ENCODE measurements around the gene PCDHA8.
"Not testable (repeated sequence)": the region's sequence is repeated elsewhere in the genome, so short reads cannot be mapped to it uniquely, and the experiment has no call there.

PCDHA8 gene

DNA sequence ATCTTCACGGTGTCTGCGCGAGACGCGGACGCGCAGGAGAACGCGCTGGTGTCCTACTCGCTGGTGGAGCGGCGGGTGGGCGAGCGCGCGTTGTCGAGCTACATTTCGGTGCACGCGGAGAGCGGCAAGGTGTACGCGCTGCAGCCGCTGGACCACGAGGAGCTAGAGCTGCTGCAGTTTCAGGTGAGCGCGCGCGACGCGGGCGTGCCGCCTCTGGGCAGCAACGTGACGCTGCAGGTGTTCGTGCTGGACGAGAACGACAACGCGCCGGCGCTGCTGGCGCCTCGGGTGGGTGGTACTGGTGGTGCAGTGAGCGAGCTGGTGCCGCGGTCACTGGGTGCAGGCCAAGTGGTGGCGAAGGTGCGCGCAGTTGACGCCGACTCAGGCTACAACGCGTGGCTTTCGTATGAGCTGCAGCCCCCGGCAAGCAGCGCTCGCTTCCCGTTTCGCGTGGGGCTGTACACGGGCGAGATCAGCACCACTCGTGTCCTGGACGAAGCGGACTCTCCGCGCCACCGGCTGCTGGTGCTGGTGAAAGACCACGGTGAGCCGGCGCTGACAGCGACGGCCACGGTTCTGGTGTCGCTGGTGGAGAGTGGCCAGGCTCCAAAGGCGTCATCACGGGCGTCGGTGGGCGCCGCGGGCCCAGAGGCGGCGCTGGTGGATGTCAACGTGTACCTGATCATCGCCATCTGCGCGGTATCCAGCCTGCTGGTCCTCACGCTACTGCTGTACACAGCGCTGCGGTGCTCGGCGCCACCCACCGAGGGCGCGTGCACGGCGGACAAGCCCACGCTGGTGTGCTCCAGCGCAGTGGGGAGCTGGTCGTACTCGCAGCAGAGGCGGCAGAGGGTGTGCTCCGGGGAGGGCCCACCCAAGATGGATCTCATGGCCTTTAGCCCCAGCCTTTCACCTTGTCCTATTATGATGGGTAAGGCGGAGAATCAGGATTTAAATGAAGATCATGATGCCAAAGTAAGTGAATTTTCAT is 11.2 kb upstream of the PCDHA8 start:
- H3K36me3 ChIP-seq (ENCODE audit: control insufficient read depth, insufficient read depth, low read length); H3K4me1 ChIP-seq (ENCODE audit: control insufficient read depth, insufficient read depth, low read length, poor library complexity, severe bottlenecking); H3K27ac ChIP-seq (ENCODE audit: low read depth, low read length, severe bottlenecking); H3K9me3 ChIP-seq (ENCODE audit: control insufficient read depth, low read length); H3K4me3 ChIP-seq (ENCODE audit: extremely low read depth, insufficient read depth, low read length, poor library complexity, severe bottlenecking): not testable (repeated sequence)
- 97 to 98% methylated on average over 70 to 89 of the region's 106 CpGs for WGBS, 2 experiments (ENCODE audit: insufficient coverage in 2 of 2)

DNA sequence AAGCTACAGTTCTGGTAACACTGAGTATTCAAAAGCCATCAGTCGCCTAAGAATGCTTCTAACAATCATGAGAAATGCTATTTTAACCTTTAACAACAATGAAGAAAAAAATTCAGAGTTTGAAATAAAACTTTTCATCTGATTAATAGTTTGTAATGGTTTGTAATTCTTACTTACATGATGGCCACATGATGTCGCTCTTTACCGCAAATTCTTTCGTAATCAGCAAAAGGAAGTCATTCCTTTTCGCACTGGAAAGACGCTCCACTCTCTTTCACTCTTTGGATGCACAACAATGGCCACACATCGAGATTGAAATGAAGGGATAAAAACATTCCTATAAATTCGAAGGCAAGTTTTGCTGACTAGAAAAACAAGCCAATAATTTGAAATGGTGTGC is 7.0 kb upstream of the PCDHA8 start, which contains the start of gene PCDHA7:
Gene PCDHA7, plus strand, starts transcription at position 277 of the 400 bp plus-strand sequence. Its CDS starts 115 bp downstream, at position 392.
- no peaks in the 10 kb centered on the region for H3K4me1 ChIP-seq (ENCODE audit: control insufficient read depth, insufficient read depth, low read length, poor library complexity, severe bottlenecking)
- no peaks in the 10 kb centered on the region for H3K36me3 ChIP-seq (ENCODE audit: control insufficient read depth, insufficient read depth, low read length)
- no peak within 1 kb of the TSS for H3K27ac ChIP-seq (ENCODE audit: low read depth, low read length, severe bottlenecking)
- 89 to 100% methylated on average over 3 to 7 of the region's 8 CpGs for WGBS, 2 experiments (ENCODE audit: insufficient coverage in 2 of 2)
- H3K4me3 ChIP-seq (ENCODE audit: extremely low read depth, insufficient read depth, low read length, poor library complexity, severe bottlenecking) = no peak within 1 kb of the TSS
- H3K9me3 ChIP-seq (ENCODE audit: control insufficient read depth, low read length) = peaks cover 6% of the 10 kb centered on the region

DNA sequence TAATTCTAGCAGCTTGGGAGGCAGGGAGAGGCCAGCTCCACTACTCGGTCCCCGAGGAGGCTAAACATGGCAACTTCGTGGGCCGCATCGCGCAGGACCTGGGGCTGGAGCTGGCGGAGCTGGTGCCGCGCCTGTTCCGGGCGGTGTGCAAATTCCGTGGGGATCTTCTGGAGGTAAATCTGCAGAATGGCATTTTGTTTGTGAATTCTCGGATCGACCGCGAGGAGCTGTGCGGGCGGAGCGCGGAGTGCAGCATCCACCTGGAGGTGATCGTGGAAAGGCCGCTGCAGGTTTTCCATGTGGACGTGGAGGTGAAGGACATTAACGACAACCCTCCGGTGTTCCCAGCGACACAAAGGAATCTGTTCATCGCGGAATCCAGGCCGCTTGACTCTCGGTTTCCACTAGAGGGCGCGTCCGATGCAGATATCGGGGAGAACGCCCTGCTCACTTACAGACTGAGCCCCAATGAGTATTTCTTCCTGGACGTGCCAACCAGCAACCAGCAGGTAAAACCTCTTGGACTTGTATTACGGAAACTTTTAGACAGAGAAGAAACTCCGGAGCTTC is 6.5 kb upstream of the PCDHA8 start:
- WGBS, 2 experiments (ENCODE audit: insufficient coverage in 2 of 2) = 92 to 99% methylated on average over 7 to 23 of the region's 38 CpGs
- H3K4me1 ChIP-seq (ENCODE audit: control insufficient read depth, insufficient read depth, low read length, poor library complexity, severe bottlenecking); H3K27ac ChIP-seq (ENCODE audit: low read depth, low read length, severe bottlenecking); H3K4me3 ChIP-seq (ENCODE audit: extremely low read depth, insufficient read depth, low read length, poor library complexity, severe bottlenecking); H3K36me3 ChIP-seq (ENCODE audit: control insufficient read depth, insufficient read depth, low read length); H3K9me3 ChIP-seq (ENCODE audit: control insufficient read depth, low read length): not testable (repeated sequence)

DNA sequence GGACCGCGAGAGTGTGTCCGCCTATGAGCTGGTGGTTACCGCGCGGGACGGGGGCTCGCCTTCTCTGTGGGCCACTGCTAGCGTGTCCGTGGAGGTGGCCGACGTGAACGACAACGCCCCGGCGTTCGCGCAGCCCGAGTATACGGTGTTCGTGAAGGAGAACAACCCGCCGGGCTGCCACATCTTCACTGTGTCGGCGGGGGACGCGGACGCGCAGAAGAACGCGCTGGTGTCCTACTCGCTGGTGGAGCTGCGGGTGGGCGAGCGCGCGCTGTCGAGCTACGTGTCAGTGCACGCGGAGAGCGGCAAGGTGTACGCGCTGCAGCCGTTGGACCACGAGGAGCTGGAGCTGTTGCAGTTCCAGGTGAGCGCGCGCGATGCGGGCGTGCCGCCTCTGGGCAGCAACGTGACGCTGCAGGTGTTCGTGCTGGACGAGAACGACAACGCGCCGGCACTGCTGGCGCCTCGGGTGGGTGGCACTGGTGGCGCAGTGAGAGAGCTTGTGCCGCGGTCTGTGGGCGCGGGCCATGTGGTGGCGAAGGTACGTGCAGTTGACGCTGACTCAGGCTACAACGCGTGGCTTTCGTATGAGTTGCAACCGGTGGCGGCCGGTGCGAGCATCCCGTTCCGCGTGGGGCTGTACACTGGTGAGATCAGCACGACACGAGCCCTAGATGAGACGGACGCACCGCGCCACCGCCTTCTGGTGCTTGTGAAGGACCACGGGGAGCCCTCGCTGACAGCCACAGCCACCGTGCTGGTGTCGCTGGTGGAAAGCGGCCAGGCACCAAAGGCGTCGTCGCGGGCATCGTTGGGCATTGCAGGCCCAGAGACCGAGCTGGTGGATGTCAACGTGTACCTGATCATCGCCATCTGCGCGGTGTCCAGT is 5.1 kb upstream of the PCDHA8 start:
- WGBS, 2 experiments (ENCODE audit: insufficient coverage in 2 of 2) = 96 to 97% methylated on average over 75 to 103 of the region's 103 CpGs
- H3K9me3 ChIP-seq (ENCODE audit: control insufficient read depth, low read length) = peaks cover 6% of the 10 kb centered on the region
- H3K4me1 ChIP-seq (ENCODE audit: control insufficient read depth, insufficient read depth, low read length, poor library complexity, severe bottlenecking) = no peaks in the 10 kb centered on the region
- no peak overlapping the region for H3K4me3 ChIP-seq (ENCODE audit: extremely low read depth, insufficient read depth, low read length, poor library complexity, severe bottlenecking)
- no peaks in the 10 kb centered on the region for H3K36me3 ChIP-seq (ENCODE audit: control insufficient read depth, insufficient read depth, low read length)
- H3K27ac ChIP-seq (ENCODE audit: low read depth, low read length, severe bottlenecking) = no peak overlapping the region

DNA sequence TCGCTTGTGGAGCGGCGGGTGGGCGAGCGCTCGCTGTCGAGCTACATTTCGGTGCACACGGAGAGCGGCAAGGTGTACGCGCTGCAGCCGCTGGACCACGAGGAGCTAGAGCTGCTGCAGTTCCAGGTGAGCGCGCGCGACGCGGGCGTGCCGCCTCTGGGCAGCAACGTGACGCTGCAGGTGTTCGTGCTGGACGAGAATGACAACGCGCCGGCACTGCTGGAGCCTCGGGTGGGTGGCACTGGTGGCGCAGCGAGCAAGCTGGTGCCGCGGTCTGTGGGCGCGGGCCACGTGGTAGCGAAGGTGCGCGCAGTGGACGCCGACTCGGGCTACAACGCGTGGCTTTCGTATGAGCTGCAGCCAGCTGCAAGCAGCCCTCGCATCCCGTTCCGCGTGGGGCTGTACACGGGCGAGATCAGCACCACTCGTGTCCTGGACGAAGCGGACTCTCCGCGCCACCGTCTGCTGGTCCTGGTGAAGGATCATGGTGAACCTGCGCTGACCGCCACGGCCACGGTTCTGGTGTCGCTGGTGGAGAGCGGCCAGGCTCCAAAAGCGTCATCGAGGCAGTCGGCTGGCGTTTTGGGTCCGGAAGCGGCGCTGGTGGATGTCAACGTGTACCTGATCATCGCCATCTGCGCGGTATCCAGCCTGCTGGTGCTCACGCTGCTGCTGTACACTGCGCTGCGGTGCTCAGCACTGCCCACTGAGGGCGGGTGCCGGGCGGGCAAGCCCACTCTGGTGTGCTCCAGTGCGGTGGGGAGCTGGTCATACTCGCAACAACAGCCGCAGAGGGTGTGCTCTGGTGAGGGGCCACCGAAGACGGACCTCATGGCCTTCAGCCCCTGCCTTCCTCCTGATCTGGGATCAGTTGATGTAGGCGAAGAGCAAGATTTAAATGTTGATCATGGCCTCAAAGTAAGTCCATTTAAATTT is 2.1 kb downstream of the PCDHA8 start:
- Histone ChIP-seq H3K4me3 (ENCODE audit: extremely low read depth, insufficient read depth, low read length, poor library complexity, severe bottlenecking) (no peak overlapping the region), H3K4me1 (ENCODE audit: control insufficient read depth, insufficient read depth, low read length, poor library complexity, severe bottlenecking) (no peaks in the 10 kb centered on the region), H3K9me3 (ENCODE audit: control insufficient read depth, low read length) (no peaks in the 10 kb centered on the region), H3K27ac (ENCODE audit: low read depth, low read length, severe bottlenecking) (no peak overlapping the region), H3K36me3 (ENCODE audit: control insufficient read depth, insufficient read depth, low read length) (no peaks in the 10 kb centered on the region)
- WGBS, 2 experiments (ENCODE audit: insufficient coverage in 2 of 2) = 95 to 96% methylated on average over 78 to 83 of the region's 87 CpGs

DNA sequence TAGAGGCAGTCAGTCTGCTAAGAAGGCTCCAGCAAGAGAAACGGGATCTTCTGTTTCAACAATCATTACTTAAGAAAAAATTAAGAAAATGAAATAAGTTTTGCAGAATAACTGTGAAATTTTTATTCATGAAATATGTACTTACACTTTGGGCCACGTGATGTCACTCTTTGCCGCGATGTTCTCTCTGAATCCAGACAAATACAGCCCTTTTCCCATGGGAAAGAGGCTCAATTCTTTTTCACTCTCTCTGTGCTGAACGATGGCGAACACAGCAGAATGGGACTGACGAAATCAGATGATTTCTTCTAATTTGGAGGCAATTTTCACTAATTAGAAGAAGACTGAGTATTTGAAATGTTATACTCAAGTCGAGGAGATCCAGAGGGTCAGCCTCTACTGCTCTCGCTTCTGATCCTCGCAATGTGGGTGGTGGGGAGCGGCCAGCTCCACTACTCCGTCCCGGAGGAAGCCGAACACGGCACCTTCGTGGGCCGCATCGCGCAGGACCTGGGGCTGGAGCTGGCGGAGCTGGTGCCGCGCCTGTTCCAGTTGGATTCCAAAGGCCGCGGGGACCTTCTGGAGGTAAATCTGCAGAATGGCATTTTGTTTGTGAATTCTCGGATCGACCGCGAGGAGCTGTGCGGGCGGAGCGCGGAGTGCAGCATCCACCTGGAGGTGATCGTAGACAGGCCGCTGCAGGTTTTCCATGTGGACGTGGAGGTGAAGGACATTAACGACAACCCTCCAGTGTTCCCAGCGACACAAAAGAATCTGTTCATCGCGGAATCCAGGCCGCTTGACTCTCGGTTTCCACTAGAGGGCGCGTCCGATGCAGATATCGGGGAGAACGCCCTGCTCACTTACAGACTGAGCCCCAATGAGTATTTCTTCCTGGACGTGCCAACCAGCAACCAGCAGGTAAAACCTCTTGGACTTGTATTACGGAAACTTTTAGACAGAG is 7.4 kb downstream of the PCDHA8 start, which contains the start of gene PCDHA9:
Gene PCDHA9, plus strand, starts transcription at position 244 of the 964 bp plus-strand sequence. Its CDS starts 114 bp downstream, at position 358.
- 89 to 95% methylated on average over 21 to 27 of the region's 48 CpGs for WGBS, 2 experiments (ENCODE audit: insufficient coverage in 2 of 2)
- H3K9me3 ChIP-seq (ENCODE audit: control insufficient read depth, low read length); H3K27ac ChIP-seq (ENCODE audit: low read depth, low read length, severe bottlenecking); H3K4me1 ChIP-seq (ENCODE audit: control insufficient read depth, insufficient read depth, low read length, poor library complexity, severe bottlenecking); H3K36me3 ChIP-seq (ENCODE audit: control insufficient read depth, insufficient read depth, low read length); H3K4me3 ChIP-seq (ENCODE audit: extremely low read depth, insufficient read depth, low read length, poor library complexity, severe bottlenecking): not testable (repeated sequence)

DNA sequence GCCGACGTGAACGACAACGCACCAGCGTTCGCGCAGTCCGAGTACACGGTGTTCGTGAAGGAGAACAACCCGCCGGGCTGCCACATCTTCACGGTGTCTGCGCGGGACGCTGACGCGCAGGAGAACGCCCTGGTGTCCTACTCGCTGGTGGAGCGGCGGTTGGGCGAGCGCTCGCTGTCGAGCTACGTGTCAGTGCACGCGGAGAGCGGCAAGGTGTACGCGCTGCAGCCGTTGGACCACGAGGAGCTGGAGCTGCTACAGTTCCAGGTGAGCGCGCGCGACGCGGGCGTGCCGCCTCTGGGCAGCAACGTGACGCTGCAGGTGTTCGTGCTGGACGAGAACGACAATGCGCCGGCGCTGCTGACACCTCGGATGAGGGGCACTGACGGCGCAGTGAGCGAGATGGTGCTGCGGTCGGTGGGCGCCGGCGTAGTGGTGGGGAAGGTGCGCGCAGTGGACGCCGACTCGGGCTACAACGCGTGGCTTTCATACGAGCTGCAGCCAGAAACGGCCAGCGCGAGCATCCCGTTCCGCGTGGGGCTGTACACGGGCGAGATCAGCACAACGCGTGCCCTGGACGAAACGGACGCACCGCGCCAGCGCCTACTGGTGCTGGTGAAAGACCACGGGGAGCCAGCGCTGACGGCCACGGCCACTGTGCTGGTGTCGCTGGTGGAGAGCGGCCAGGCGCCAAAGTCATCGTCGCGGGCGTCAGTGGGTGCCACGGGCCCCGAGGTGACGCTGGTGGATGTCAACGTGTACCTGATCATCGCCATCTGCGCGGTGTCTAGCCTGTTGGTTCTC is 9.0 kb downstream of the PCDHA8 start:
- not testable (repeated sequence) for H3K4me1 ChIP-seq (ENCODE audit: control insufficient read depth, insufficient read depth, low read length, poor library complexity, severe bottlenecking); H3K4me3 ChIP-seq (ENCODE audit: extremely low read depth, insufficient read depth, low read length, poor library complexity, severe bottlenecking); H3K27ac ChIP-seq (ENCODE audit: low read depth, low read length, severe bottlenecking); H3K9me3 ChIP-seq (ENCODE audit: control insufficient read depth, low read length); H3K36me3 ChIP-seq (ENCODE audit: control insufficient read depth, insufficient read depth, low read length)
- WGBS, 2 experiments (ENCODE audit: insufficient coverage in 2 of 2) = 96 to 97% methylated on average over 83 to 101 of the region's 101 CpGs

DNA sequence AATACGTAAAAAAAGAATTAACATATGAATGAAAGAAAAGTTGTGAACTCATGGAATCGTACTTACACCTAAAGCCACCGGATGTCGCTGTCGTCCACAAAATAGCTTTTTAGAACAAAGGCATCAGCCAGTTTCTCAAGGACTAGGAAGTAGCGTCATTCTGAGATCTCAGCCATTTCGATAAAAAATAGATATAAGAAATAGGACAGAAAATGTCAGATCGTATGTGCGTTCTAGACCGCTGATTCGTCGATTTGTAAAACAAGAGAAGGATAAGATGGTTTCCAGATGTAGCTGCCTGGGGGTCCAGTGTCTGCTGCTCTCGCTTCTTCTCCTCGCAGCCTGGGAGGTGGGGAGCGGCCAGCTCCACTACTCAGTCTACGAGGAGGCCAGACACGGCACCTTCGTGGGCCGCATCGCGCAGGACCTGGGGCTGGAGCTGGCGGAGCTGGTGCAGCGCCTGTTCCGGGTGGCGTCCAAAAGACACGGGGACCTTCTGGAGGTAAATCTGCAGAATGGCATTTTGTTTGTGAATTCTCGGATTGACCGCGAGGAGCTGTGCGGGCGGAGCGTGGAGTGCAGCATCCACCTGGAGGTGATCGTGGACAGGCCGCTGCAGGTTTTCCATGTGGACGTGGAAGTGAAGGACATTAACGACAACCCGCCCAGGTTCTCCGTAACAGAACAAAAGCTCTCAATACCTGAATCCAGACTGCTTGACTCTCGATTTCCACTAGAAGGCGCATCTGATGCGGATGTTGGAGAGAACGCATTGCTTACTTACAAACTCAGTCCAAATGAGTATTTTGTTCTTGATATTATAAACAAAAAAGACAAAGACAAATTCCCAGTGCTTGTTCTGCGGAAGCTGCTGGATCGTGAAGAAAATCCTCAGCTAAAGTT is 15.0 kb downstream of the PCDHA8 start, which contains the start of gene PCDHA10:
Gene PCDHA10, plus strand, starts transcription at position 126 of the 903 bp plus-strand sequence. Its CDS starts 152 bp downstream, at position 278.
- no peak within 1 kb of the TSS for H3K4me3 ChIP-seq (ENCODE audit: extremely low read depth, insufficient read depth, low read length, poor library complexity, severe bottlenecking)
- peaks cover 3% of the 10 kb centered on the region for H3K9me3 ChIP-seq (ENCODE audit: control insufficient read depth, low read length)
- no peaks in the 10 kb centered on the region for H3K4me1 ChIP-seq (ENCODE audit: control insufficient read depth, insufficient read depth, low read length, poor library complexity, severe bottlenecking)
- WGBS, 2 experiments (ENCODE audit: insufficient coverage in 2 of 2) = 89 to 94% methylated on average over 38 to 40 of the region's 44 CpGs
- H3K36me3 ChIP-seq (ENCODE audit: control insufficient read depth, insufficient read depth, low read length) = peaks cover 2% of the 10 kb centered on the region
- H3K27ac ChIP-seq (ENCODE audit: low read depth, low read length, severe bottlenecking) = no peak within 1 kb of the TSS
